HG02798 (cell line): ENCODE measurements around the gene RINT1.
"Not testable (repeated sequence)": the region's sequence is repeated elsewhere in the genome, so short reads cannot be mapped to it uniquely, and the experiment has no call there.

Experiments
- ATAC-seq: cut with Tn5 transposase; IDR thresholded peaks from one replicate; pipeline ENCODE4 v1.9.1; 2021; ENCODE audit warnings: mild to moderate bottlenecking; ENCODE audit not compliant: unreplicated experiment, poor library complexity

RINT1 gene

DNA sequence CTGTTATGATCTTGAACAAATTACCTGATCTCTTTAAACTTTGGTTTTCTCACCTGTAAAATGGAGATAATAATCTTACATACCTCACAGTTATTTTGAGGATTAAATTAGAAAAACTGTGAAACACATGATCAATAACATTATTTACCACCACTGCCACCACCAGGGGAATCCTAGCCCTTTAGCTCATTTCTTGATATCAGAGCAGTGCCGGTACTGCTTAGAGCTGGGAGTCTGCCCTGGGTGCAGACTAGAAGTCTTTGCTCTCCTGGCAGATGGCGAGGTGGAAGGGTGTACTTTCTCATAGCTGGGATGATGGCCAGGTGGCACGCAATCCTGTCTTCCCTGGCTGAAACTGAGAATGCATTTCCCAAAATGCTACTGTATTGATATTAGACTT is 62.0 kb downstream of the RINT1 start:
- no peak for ATAC-seq

DNA sequence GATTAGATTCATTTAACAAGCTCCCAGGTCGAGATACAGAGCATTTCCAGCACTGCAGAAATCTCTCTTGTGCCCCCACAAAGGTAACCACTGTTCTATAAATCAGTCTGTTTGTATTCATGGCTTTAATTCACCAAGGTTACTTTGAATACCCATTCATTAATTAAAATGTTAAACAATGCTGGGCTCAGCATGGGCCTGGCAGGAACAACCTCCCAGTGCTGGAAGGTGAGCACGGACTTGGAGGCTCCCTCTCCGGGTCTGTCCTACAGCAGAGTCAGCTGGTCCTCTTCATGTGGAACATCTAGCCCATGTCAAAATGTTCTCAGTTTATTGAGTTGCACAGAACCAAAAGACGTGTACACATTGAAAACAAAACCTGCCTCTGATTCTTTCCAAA is 64.9 kb downstream of the RINT1 start:
- ATAC-seq: no peak

DNA sequence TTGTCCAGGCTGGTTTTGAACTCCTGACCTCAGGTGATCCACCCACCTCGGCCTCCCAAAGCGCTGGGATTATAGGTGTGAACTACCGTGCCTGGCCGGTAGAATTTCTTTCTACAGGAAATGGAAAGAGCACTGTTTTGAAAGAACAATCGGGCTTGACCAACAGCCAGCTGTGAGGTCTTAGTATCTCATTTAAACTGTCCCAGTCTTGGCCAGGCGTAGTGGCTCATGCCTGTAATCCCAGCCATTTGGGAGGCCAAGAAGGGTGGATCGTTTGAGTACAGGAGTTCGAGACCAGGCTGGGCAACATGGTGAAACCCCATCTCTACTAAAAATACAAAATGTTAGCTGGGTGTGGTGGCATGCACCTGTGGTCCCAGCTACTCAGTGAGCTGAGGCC is 67.1 kb downstream of the RINT1 start:
- ATAC-seq: not testable (repeated sequence)

DNA sequence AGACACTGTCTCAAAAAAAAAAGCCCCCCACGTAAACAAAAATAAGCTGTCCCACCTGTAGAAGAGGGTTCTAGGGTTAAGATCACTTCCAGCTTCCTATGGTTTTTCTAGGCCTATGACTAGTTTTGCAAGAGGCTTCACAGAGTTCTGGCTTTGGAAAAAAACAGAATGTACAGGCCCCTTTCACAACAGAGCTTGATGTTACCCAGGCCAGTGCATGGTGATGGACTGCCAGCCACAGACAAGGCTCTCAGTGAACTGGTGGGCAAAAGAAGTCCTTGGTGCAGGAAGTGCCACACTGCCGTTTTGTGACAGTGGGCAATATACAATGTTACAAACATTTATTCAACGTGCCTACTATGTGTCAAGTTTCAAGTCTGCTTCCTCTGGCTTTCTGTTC is 67.5 kb downstream of the RINT1 start:
- no peak for ATAC-seq

DNA sequence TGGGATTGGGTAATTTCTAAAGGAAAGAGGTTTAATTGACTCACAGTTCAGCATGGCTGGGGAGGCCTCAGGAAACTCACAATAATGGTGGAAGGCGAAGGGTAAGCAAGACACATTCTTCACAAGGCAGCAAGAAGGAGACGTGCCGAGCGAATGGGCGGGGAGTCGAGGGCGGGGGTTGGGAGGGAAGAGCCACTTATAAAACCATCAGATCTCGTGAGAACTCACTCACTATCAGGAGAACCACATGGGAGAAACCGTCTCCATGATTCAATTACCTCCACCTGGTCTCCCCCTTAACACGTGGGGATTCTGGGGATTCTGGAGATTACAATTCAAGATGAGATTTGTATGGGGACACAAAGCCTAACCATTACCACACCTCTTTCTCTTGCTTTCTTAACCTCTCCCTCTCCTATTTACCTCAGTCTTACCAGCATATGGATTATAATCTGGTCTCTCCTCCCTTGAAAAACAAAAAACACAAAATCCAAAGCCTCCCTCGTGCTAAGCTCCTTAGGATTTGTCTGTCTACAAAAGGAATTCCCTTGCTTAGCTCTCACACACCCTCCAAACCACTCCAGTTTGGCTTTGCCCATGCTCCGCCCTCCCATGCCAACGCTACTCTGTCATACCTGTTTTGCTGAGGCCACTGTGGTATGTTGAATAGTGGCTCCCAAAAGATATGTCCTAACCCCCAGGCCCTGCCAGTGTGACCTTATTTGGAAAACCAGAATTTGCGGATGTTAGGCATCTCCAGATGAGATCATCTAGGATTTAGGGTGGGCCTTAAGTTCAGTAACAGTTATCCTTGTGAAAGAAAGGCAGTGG is 68.9 kb downstream of the RINT1 start:
- ATAC-seq: no peak

DNA sequence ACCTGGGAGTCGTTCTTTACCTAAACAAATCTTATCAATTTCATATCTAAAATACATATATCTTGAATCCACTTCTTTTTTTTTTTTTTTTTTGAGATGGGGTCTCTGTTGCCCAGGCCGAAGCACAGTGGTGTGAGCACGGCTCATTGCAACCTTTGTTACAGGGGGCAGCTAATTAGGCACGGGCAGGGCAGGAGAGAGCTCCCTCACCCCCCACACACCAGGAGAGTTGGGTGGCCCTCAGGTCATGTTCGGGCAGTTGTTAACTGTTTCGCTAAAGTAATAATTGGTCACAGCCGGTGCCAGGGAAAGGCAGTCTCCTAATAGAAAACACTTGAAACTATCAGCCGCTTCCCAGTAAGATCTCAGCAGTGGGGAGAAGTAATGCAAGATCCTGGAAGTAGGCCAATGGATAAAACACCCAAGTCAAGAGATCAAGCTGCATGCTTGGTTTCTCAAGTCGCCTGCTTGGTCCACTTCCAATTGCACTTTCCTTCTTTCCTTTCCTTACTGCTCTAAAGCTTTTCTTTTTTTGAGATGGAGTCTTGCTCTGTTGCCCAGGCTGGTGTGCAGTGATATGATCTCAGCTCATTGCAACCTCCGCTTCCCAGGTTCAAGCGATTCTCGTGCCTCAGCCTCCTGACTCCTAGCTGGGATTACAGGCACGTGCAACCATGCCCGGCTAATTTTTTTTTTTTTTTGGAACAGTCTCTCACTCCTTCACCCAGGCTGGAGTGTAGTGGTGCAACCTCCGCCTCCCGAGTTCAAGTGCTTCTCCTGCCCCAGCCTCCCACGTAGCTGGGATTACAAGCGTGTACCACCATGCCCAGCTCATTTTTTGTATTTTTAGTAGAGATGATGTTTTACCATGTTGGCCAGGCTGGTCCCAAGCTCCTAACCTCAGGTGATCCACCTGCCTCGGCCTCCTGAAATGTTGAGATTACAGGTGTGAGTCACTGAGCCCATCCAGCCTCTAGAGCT is 70.6 kb downstream of the RINT1 start:
- no peak for ATAC-seq

DNA sequence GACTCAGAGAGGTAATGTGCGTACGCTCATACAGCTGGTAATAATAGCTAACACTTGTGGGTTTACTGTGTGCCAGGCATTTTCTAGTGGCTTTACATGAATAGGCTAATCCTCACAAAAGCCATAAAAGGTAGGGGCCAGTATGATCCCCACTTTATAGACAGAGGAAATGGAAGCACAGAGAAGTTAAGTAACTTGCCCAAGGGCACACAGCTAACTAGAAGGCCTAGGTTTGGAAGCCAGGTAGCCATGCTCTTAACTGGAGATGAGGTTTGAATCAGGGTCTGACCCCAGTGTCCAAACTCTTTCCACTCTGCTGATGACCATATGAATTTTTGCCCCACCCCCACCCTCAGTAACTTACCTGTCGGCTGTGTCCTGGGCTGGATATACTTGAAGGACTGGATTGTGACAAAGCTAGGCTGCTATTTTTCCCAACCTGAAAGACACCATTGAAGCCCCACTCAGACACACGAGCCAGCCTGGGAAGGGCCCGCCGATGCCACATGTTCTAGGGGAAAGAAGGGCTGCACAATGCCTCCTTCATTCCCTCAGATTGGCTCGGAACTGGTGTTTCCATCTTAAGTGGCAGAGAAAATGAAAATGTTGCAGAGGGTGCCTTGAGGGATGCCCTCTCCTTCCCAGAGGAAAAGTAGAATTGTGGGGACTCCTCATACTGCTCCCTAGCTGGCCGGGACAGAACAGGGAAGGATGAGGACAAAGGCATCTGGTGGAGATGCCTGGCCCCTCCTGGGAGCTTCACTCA is 78.3 kb downstream of the RINT1 start:
- no peak for ATAC-seq

DNA sequence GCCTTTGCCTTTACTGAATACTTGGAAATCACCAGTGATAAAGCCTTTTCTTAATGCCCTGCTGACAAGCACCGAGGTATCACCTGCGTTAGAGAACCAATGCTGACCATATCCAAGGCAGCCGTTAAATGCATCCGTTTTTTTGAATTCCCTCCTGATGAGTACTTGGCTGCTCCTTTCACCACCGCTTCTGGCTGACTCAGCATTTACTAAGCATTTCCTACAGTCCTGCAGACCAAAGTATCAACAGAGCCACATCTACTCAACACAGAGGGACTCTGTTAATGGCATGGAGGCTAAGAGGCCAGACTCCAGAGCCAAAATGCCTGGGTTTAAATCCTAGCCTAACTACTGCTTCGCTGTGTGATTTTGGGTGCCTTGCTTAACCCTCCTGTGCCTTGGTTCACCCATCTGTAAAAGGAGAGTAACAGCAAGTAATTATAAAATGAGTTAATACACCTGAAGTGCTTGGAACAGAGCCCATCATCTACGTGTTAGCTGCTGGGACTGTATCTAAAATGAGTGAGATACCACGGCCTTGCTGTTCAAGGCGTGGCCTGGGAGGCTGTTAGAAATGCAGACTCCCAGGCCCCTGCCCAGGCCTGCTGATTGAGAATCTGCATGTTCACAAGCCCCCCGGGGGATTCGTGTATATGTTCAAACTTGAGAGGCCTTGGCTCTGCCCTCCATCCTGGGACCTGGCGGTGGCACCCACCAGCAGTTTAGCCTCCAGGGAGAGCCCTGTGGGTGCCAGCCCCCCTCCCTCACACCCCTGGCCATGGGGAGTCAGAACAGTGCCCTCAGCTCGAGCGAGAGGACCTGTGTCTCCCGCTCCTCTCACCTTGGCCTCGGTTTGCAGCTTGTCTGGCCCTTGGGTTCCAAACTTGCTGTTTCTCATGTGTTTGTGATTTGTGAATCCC is 80.1 kb downstream of the RINT1 start:
- ATAC-seq: no peak

DNA sequence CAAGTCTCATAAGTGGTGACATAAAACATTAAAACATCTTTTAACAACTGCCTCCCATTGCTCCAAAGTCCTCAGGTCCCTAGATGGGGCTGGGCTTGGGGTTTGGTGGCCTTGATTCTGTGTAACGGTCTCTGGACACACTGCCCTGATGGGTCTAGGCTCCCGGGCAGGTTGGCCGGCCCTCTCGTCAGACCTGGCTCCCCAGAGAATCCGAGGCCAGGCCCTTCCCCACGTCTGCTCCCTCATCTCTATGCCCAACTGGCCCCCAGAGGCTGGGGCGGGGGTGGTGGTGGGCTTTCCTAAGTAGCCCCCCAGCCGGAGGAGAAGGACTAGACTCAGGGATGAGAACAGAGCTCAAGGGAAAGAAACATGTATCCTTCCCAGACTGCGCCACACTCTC is 80.8 kb downstream of the RINT1 start:
- no peak for ATAC-seq

DNA sequence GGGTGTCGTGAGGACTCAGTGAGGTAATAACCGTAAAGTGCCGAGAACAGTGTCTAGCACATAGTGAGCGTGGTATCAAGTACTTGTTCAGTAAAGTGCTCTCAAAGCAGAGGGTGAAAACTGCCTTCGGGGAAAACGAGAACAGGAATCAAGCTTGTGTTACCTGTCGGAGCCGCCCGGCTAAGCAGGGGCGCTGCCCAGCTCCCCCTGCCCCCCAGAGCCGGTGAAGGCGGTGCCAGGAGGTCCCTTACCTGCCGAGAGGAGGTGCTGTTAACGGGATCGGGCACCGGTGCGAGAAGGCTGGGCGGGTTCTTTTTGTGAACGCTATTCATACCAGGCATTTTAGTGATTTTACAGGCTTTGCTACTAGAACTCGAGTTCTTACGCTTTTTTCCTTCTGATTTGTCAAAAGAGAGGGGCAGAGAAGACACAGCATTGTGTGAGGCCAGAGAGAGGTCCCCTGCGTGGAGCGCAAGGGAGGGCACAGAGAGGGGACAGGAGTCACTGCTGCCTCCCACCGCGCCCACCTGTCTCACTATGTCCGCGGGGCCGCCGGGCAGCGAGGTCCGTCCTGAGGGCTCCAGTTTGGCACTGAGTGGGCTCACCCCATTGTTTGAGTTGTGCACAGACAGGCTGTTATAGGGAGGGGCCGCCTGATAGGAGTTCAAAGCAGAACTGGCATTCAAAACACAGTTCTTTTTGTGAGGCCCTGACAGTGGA is 81.8 kb downstream of the RINT1 start:
- ATAC-seq: no peak

DNA sequence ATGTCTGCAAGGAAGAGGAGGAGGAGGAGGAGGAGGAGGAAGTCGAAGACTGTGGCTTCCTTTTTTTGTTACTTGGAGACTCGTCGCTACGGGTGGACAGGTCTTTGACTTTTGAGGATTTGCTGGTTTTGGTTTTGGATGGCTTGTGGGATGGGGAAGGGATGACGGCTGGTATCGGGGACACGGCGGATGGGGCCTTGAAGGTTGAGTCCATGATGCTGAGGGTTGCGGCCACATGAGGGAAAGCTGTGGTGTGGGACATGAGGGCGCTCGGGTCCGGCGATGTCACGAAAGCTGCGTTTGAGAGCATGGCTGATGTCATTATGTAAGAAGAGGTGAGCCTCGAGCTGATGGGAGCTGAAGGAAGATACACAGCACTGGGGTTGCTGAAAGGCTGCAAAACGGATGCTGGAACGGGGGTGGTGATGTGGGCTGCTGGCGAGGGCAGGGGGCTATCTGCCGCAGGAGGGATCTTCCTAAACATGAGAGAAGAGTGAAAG is 82.4 kb downstream of the RINT1 start:
- ATAC-seq: no peak
